Stimulated activated CD8-positive, alpha-beta memory T cell treated with anti-CD3 and anti-CD28 coated beads, Interleukin-2, amount 100 ng/mL, for 48 hours (primary cell): Measurements from ENCODE around the gene KCNC1.

Experiments used
- DNase-seq, 2 donors: peaks; one replicate each; pipeline ENCODE4 v3.0.0-alpha.2; 2020; ENCODE audit warnings: low read depth in 2 of 2

The KCNC1 gene

GRCh38 chr11:17774232-17775034 is 39.9 kb downstream of the KCNC1 start:
- no peak for DNase-seq

GRCh38 chr11:17775035-17775348 is 40.4 kb downstream of the KCNC1 start:
- DNase-seq = no peak

- no peak for DNase-seq
These were observed 41.1 kb downstream of the KCNC1 start for GRCh38 chr11:17775507-17776211.

DNA sequence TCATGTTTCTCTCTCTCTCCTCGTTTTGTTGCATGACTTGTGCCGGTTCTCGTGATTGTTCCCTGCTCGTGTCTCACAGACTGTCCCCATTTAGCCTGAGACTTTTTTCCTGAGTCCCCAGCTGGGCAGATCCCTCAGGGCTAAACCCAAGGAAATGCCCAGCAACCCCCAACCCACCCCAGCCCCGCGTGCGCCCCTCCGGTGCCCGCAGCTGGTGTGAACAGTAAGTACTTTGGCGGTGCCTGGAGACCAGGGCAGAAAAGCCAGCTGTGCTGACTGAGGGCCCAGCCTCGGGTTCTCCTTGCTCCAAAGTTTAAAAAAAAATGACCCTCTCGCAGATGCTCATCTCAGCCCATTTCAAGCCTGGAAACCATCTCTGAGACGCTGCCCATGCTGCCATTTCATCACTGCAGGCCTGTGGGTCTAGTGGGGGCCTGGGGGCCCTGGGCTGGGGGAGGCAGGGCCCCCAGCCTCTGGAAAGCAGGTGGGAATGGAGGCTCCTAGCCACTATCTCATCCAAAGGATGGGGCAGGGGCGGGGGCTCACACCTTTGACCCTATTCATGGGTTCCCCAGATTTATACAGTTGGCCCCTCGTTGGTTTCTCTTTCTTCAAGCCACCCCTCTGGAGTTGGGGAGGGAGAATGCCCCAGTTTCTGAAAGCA is 41.8 kb downstream of the KCNC1 start:
- DNase-seq = no peak

- no peak for DNase-seq
These were observed 42.6 kb downstream of the KCNC1 start for GRCh38 chr11:17777086-17777737.

GRCh38 chr11:17777738-17778091 is 43.1 kb downstream of the KCNC1 start:
- DNase-seq = no peak

DNA sequence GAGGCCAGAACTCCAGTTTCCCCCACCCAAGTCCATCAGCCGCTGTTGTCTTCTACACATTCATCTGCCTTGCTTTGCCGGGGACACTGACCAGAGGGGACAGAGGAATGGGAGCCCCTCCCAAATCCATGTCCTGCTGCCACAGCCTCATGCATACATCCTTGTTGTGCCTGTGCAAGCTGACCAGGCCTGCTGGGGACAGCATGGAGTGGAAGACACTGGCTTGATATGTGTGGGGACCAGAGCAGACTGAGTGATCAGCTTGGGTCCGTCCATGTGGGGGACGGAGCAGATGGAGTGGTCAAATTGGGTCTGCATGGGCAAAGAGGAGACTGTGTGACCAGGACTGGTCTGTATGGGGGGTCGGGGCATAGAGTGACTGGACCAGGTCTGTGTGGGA is 43.8 kb downstream of the KCNC1 start:
- no peak for DNase-seq

DNA sequence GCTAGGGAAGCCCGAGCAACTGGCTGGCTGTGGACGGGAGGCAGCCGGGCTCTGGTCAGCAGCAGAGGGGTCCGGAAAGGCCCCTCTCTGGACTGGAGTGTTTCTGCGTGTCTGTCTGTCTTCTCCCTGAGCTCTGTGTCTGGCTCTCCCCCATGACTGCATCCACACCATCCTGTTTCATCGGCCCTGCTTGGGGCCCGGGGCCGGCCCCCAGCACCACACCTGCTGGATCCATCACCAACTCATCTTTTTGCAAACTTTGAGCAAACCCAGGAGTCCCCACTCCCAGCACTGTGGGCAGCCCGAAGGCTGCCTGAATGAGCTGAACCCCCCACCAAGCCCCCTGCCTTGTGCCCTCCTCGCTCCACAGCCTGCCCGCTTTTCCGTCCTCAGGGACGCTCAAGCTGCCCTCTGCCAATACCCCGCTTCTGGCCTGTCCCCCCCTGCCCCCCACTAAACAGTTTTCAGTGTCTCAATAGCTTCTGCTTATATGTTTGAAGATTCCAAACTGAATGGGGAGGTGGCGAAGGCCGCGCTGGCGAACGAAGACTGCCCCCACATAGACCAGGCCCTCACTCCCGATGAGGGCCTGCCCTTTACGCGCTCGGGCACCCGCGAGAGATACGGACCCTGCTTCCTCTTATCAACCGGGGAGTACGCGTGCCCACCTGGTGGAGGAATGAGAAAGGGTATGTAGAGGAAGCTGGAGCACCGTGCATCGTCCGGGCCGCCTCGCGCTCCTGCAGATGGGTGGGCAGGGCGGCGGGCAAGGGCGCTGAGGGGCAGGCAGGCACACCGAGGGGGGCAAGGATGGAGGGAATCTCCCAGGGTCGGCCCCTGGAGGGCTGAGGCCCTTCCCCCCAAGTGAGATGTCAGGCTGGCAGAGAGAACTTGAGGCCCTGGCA is 44.6 kb downstream of the KCNC1 start:
- DNase-seq = no peak

DNA sequence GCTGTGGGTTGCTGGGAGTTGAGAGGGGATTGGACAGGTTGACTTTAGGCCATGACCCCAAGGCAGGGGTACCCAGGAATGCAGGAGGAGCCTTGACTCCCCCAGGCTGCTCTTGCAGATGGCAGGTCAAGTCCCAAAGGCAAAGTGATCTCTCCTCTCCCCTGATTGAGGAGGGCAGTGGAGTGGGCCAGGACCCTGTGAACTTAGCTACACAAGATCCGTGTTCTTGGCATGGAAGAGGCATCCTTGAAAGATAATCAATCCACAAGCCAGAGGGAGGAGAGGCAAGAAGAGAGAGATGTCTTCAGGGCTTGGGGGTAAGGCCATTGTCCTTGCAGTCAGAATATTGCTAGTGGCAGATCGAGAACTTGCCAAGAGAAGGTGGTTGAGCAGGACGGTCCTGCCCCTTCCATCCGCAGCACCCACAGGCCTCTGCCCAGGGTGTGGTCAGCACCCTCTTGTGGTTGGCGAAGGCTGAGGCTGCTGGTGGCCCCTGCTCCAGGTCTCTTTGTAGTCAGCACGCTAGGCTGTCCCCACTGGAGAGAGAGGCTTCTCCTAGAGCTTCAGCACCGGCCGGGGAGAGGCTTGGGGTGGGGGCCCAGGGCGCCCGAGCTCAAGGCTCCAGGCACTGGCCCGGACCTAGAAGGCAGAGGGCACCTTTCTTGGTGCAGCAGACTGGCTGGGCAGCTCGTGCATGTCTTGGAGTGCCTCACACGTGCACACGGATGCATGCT is 45.4 kb downstream of the KCNC1 start:
- DNase-seq = no peak

DNA sequence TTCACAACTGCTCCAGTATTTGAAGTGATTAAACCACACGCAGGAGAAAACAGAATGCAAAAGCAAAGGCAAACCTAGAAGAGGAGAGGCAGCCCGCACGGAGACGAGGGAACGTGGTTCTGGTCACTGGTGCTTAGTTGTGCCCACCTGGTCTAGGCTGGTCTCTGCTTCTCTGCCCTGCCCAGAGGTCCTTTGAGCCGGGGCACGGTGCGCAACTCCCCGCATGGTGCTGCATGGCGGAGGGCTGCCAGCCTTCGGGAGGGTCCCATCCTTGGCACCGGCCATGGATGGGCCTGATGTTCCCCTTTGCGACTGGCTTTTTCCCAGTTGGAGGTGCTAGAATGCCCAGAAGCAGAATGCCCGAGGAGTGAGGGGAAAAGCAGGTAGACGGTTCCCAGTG is 46.1 kb downstream of the KCNC1 start:
- no peak for DNase-seq

DNA sequence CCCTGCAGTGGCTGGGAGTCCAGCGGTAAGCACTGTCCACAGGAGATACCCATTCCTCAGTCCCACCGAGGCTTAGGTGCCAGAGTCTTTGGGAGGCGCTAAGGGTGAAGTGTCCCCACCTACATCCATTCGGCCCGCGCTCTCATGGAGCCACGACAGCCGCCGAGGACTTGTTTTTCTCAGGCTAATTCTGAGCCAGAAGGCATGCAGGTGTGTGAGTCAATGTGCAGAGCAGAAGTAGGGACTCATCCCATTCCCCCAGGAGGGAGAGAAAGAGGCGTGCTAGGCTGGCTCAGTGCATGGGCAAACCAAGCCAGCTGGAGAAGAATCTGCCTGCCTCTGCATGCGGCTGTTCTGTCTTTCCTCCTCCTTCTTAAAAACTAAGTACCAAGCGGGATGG is 46.6 kb downstream of the KCNC1 start:
- no peak for DNase-seq

GRCh38 chr11:17781626-17782025 is 47.0 kb downstream of the KCNC1 start:
- DNase-seq = no peak

DNA sequence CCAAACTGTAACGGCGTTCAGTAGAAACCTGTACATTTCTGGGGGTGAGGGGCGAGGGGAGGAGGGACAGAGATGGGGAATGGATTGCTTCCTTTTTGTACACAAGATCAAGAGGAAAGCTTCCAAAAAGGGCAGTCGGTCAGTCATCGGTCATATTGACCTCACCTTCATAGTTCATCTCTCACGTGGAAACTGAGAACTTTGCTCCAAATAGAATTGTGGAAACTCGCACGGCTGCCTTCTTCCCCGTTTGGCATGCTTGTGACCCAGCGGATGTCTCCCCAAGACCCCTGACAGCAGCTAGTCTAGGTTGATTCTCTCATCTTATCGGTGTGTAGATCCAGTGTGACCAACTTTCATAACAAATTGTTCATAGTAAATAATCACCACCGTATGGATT is 47.6 kb downstream of the KCNC1 start:
- DNase-seq = no peak

DNA sequence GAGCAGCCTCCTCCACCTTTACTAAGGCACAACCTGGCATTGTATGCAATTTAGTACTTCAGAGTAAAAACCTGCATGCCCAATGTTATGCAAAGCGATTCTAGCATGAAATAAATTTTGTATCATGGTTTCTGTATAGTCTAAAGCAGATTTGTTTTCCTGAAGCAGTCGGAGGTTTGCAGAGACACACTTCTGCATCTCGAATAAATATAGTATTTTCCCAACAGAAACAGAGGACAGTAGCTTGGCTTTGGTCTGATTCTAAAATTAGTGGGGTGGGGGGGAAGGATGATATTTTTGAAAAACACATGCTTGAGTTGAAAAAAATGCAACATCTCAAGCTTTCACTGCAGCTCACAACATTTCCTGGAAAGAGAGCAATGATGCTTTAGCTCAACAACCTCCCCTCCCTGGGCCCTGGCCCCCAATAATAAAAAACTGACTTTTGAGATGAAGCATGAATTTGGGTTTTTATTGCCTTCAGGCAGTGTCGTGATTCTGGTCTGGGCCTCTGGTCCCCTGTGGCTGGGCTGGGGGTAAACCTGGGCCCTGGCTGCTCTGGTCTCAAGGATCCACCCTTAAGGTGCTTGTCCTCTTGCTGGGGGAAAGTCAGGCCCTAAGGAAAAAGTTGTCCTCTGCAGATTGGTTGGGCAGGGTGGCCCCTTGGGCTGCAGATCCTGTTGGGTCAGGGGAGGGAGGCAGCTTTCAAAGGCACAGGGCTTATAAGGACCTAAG is 48.2 kb downstream of the KCNC1 start:
- DNase-seq = no peak

DNA sequence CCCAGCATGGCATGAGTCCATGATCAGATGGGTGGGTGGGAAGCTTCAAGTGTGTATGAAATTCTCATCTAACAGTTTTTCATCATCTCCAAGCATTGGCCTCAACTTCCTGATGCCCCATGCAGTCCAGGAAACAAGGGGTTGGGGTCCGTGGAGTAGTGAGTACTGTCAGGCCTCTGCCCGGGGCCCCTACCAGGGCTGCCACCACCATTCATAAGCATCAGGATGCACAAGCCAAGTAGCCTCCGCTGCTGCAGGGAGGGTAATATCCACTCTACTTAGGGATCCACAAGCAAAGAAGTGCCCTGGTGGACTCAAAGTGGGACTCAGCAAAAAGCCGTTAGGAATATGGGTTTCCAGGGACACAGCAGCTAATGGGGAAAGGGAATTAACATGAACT is 49.3 kb downstream of the KCNC1 start:
- no peak for DNase-seq

DNA sequence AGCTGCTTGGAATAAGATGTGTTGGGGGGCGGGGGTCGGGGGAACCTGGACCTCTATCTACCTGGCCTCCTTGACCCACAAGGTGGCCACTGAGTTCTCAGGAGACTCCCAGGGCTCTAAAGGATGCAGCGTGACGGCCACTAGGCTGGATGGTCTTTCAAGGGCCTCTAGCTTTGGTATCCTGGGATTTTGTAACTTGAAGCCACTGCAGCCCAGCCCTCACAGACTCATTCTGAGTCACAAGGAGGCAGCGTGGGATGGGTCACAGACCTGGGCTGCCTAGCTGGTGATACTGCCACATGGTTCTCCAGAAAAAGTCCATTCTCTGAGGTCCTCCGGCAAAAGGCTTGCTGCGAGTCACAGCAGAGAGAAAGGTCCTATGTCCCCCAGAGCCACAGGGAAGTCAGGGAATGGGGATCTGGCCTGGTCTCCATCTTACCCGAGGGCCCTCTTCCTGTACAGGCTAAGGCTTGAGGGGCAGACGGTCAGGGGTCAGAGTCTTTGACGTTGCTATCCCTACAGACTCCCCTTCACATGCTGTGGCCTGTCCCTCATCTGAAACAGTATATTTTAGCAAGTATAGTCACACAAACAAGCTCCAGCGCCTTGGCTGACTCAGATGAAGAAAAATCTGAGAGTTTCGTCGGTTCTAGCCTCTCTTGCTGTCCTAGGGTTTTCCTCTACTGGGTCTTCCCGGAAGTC is 52.4 kb downstream of the KCNC1 start:
- DNase-seq = no peak

- no peak for DNase-seq
These were observed 53.5 kb downstream of the KCNC1 start for GRCh38 chr11:17788084-17788483.

DNA sequence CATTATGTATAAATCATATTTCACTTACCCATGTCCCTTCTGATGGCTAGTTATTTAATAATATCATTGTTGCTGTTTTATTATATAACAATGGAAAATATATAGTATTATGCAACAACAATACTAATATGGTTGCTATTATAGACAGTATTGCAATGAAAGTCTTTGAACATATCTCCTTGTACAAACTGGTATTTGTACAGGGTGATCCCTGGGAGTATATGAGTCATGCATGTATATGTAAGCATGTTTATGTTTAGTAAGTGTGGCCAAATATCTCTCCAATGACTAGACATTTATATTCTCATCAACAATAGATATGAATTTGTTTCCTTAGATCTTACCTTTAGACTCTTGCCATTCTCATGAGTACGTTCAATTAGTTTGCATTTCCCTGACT is 55.9 kb downstream of the KCNC1 start:
- DNase-seq = no peak

- no peak for DNase-seq
These were observed 56.6 kb downstream of the KCNC1 start for GRCh38 chr11:17791144-17791543.

DNA sequence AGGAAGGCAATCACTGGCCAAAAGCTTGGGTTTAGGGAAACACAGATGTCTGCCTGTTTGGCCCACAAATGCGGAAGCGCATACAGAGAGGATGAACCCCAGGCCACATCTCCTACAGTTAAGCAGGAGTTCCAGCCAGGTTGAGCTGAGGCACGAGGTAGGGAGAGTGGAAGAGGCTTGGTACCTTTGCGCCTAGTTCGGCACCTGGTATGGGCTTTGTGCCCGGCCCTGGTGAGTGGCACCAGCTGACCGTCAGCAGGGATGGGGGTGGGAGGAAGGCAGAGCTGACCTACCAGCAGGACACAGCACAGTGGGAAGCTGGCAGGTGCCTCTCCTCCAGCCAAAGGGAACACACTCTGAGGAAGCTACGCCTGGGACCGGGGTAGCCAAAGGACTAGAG is 57.6 kb downstream of the KCNC1 start:
- no peak for DNase-seq
